OCI-LY7 (cell line): ENCODE measurements around the gene ZSCAN10. TPM values are rescaled to one million over a fixed set of nuclear protein-coding genes. Genes with fewer than 3 reads are reported as not detected.

Experiments used
- BruUV-seq: library from RNA; stranded (reverse); fragments of 400-500 nt; replicated peaks from 2 replicates; lab custom pipeline; 2021; lab: Mats Ljungman, UMichigan
- CTCF ChIA-PET: fragments of 300-600 bp; sonication (Branson Sonifier 250); formaldehyde crosslinking; loops from one replicate; lab custom pipeline; 2022; ENCODE audit warnings: antibody characterized with exemption; ENCODE audit not compliant: unreplicated experiment; lab: Charles Lee
- POLR2A ChIA-PET: fragments of 300-600 bp; sonication (Branson Sonifier 250); formaldehyde crosslinking; loops from one replicate; lab custom pipeline; 2022; ENCODE audit warnings: antibody characterized with exemption; lab: Charles Lee
- DNase-seq: peaks from one replicate; pipeline ENCODE4 v3.0.0-alpha.2; 2015; ENCODE audit warnings: low spot score
- H2AFZ ChIP-seq: fragments of 200-600 bp; sonication (generic), shearing (Covaris generic); 2 replicates; pipeline ENCODE4 v1.6.1; 2014; ENCODE audit warnings: mild to moderate bottlenecking, antibody characterized with exemption, low read length, moderate library complexity
- H3K27ac ChIP-seq: fragments of 200-600 bp; sonication (generic); 2 replicates; pipeline ENCODE4 v1.5.1; 2014; ENCODE audit warnings: mixed run types, low read depth, mild to moderate bottlenecking, moderate library complexity, low read length, inconsistent platforms; ENCODE audit not compliant: poor library complexity, severe bottlenecking
- H3K36me3 ChIP-seq: fragments of 200-600 bp; sonication (generic); 2 replicates; pipeline ENCODE4 v1.6.1; 2014; ENCODE audit warnings: mild to moderate bottlenecking, antibody characterized with exemption, low read length, moderate library complexity, mixed read lengths; ENCODE audit not compliant: insufficient read depth
- H3K4me1 ChIP-seq: fragments of 200-600 bp; sonication (generic); 2 replicates; pipeline ENCODE4 v1.5.1; 2014; ENCODE audit warnings: mild to moderate bottlenecking, low read length; ENCODE audit not compliant: insufficient read depth, poor library complexity, severe bottlenecking
- H3K4me2 ChIP-seq: fragments of 200-600 bp; sonication (generic); 2 replicates; pipeline ENCODE4 v1.6.1; 2014; ENCODE audit warnings: mild to moderate bottlenecking, low read length
- H3K4me3 ChIP-seq: fragments of 200-600 bp; sonication (generic); 2 replicates; pipeline ENCODE4 v1.5.1; 2014; ENCODE audit warnings: mild to moderate bottlenecking, low read depth, low read length; ENCODE audit not compliant: poor library complexity, severe bottlenecking
- H3K79me2 ChIP-seq: fragments of 200-600 bp; sonication (generic); 2 replicates; pipeline ENCODE4 v1.6.1; 2016; ENCODE audit warnings: low read depth, mild to moderate bottlenecking, low read length, moderate library complexity, mixed read lengths; ENCODE audit not compliant: insufficient read depth
- H3K9me2 ChIP-seq: fragments of 200-600 bp; sonication (generic); 2 replicates; pipeline ENCODE4 v1.6.1; 2016; ENCODE audit warnings: mild to moderate bottlenecking, low read length, mixed read lengths; ENCODE audit not compliant: insufficient read depth
- H3K9me3 ChIP-seq: fragments of 200-600 bp; sonication (generic); 2 replicates; pipeline ENCODE4 v1.6.1; 2014; ENCODE audit warnings: mild to moderate bottlenecking, mixed run types, low read length, mixed read lengths
- H4K20me1 ChIP-seq: fragments of 200-600 bp; sonication (generic); 2 replicates; pipeline ENCODE4 v1.6.1; 2014; ENCODE audit warnings: mild to moderate bottlenecking, antibody characterized with exemption, low read length, moderate library complexity, mixed read lengths; ENCODE audit not compliant: insufficient read depth
- EZH2phosphoT487 ChIP-seq: fragments of 200-600 bp; sonication (generic); IDR thresholded peaks from 2 replicates; pipeline ENCODE4 v1.6.1; 2018; ENCODE audit warnings: low read depth, borderline replicate concordance, mild to moderate bottlenecking, mixed run types, antibody characterized with exemption, low read length, moderate library complexity, mixed read lengths
- intact Hi-C: fragments of 100-400 bp; cut with micrococcal nuclease; formaldehyde crosslinking; loops from one replicate; pipeline ENCODE4 v1.10.0; 2022; ENCODE audit not compliant: unreplicated experiment
- total RNA-seq, 2 experiments: library from RNA; depleted of rRNA in 1 of 2; stranded (reverse); fragments of >200 nt in 1 of 2; shearing (Covaris generic) in 1 of 2; gene quantifications; 2 replicates each; pipeline ENCODE4 v1.2.3, GENCODE V29; 2014 to 2022
- TF ChIP-seq, protein P1 (sequence below): fragments of 200-600 bp; sonication (generic); conservative IDR thresholded peaks from 2 replicates; pipeline ENCODE4 v1.5.1; 2014; ENCODE audit warnings: mild to moderate bottlenecking, antibody characterized with exemption, low read length, moderate library complexity, mixed read lengths

ZSCAN10 gene
- total RNA-seq, 2 experiments from 2014 or later, result 0.09 to 0.49 TPM

DNA sequence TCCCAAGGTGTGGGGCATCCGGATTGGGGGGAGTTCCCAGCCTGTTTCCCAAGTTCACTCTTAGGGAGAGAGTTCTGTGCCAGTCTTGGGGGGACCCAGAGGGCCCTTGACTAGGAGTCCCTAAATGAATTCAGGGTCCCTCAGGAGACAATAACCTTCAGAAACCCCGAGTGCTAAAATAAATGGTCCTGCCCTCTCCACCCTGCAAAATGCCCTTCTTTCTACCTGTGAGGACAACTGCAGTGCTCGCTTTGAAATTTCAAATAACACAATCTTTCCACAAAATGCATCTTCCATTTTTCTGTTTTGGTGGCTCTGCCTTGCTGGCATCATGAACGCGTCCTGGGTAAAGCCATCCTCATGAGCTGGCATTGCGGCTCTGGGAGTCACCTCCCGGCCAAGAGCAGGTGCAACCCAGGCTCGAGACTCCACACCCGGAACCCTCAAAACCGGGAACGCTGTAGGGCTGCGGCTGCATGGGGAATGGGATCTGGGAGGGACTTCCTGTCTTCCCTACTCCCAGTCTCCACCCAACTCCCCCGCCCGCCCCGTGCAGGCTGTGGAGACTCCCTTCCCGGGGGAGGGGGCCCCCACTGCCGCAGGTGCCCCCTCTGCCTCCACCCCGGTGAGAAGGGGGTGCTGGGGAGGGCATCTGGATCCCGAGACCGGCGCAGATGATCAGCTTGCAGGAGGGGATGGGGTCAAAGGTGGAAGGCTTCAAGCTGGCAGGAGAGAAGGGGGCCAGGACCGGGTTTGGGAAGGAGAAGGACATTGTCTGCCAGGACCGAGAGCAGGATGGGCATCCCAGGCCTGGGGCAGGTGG lies 13.2 kb upstream of the ZSCAN10 start, which contains the start of gene ZNF205:
Gene ZNF205, plus strand, starts transcription at position 529 of the 823 bp plus-strand sequence. CDS start 845 bp downstream, outside the sequence.
- Histone ChIP-seq H3K36me3 (no peaks in the 10 kb centered on the region), H3K4me3 (peak within 1 kb of the TSS; percentile 59), H3K9me2 (no peaks in the 10 kb centered on the region), H3K4me1 (no peaks in the 10 kb centered on the region), H3K9me3 (no peaks in the 10 kb centered on the region), H3K27ac (no peak within 1 kb of the TSS), H2AFZ (peak within 1 kb of the TSS; percentile 1; the same call in 1 of the 2 replicates), H4K20me1 (no peaks in the 10 kb centered on the region), H3K79me2 (no peaks in the 10 kb centered on the region), H3K4me2 (peak within 1 kb of the TSS; percentile 48; the same call in 1 of the 2 replicates)
- ChIA-PET POLR2A (no interaction called here), CTCF (no interaction called here)
- DNase-seq, result no peak
- TF ChIP-seq EZH2phosphoT487, result no peak
- intact Hi-C loops, result no loop called here
- no TSS peak for BruUV-seq

DNA sequence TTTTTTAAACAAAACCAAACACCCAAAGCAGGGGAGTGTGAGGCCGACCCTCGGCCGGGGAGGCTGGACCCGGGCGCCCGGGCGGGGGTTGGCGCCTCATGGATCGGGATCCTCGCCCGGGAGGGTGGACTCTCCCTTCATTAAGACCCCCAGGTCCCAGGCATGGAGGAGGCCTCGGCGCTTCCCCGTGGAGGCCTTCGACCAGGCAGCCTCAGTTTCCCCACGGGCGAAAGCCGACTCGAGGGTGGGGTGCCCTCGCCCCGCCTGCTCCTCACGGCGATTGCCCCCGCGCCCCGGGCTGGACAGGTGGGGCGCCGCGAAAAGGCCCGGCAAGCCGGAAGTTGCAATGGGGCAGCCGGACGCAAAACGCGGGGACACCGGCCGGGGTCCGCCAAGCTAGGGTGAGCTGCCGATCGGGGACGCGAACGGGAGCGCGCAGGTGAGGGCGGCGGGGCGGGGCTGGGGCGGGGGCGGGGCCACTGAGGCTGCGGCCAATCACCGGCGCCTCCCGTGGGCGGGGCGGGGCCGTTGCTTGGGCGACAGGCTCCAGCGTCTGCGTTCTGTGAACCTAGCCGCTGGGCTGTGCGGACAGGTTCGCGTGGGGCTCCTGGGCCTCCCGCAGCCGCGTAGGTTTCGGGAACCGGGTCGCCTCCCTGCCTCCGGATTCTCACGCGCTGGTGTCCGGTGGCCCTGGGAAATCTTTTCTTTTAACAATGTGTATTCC lies 7.3 kb upstream of the ZSCAN10 start:
- ChIA-PET CTCF (no interaction called here), POLR2A (no interaction called here)
- peak; percentile 96 for DNase-seq
- H3K79me2 ChIP-seq, result no peaks in the 10 kb centered on the region
- no peaks in the 10 kb centered on the region for H3K9me2 ChIP-seq
- H4K20me1 ChIP-seq, result no peaks in the 10 kb centered on the region
- H3K27ac ChIP-seq, result peak overlapping the region; percentile 41
- peak overlapping the region; percentile 80 for H3K4me3 ChIP-seq
- intact Hi-C loops, result no loop called here
- H2AFZ ChIP-seq, result peak overlapping the region; percentile 69
- peak overlapping the region; percentile 85 for H3K4me2 ChIP-seq
- H3K4me1 ChIP-seq, result peaks cover 26% of the 10 kb centered on the region
- no peaks in the 10 kb centered on the region for H3K36me3 ChIP-seq
- H3K9me3 ChIP-seq, result no peaks in the 10 kb centered on the region
- no TSS peak for BruUV-seq
- TF ChIP-seq, protein P1, sequence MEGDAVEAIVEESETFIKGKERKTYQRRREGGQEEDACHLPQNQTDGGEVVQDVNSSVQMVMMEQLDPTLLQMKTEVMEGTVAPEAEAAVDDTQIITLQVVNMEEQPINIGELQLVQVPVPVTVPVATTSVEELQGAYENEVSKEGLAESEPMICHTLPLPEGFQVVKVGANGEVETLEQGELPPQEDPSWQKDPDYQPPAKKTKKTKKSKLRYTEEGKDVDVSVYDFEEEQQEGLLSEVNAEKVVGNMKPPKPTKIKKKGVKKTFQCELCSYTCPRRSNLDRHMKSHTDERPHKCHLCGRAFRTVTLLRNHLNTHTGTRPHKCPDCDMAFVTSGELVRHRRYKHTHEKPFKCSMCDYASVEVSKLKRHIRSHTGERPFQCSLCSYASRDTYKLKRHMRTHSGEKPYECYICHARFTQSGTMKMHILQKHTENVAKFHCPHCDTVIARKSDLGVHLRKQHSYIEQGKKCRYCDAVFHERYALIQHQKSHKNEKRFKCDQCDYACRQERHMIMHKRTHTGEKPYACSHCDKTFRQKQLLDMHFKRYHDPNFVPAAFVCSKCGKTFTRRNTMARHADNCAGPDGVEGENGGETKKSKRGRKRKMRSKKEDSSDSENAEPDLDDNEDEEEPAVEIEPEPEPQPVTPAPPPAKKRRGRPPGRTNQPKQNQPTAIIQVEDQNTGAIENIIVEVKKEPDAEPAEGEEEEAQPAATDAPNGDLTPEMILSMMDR, result no peak
- no peak for TF ChIP-seq EZH2phosphoT487

DNA sequence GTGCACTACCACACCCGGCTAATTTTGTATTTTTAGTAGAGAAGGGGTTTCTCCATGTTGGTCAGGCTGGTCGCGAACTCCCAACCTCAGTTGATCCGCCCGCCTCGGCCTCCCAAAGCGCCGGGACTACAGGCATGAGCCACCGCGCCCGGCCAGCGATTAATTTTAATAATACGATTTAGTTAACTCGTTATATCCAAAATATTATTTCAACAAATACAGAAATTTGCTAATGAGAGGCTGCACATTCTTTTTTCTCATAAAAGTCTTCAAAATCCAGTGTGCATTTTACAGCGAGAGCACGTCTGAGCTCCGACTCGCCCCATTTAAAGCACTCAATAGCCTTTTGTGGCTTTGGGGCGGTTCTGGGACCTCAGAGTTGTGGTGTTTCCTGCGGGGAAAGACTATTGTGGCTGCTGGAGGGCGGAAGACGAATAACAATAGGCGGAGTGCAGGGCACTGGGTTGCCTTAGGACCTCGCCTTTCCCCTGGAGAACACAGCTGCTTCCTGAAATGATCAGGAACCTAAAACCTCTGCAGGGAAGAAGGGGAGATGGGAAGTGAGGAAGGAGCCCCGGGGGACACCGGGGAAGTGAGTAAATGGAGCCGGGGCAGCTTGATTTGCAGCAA lies 2.9 kb upstream of the ZSCAN10 start:
- peak; percentile 53 for DNase-seq
- no TSS peak for BruUV-seq
- intact Hi-C loops, result no loop called here
- Histone ChIP-seq H3K4me2 (peak overlapping the region; percentile 19), H3K27ac (peak overlapping the region; percentile 32), H3K9me3 (no peaks in the 10 kb centered on the region), H3K4me1 (peaks cover 44% of the 10 kb centered on the region), H3K79me2 (no peaks in the 10 kb centered on the region), H2AFZ (peak overlapping the region; percentile 62), H3K36me3 (no peaks in the 10 kb centered on the region), H3K4me3 (peak overlapping the region; percentile 5), H4K20me1 (no peaks in the 10 kb centered on the region), H3K9me2 (no peaks in the 10 kb centered on the region)
- CTCF ChIA-PET, result no interaction called here
- TF ChIP-seq, protein P1, result no peak
- no peak for TF ChIP-seq EZH2phosphoT487
- POLR2A ChIA-PET, result interaction anchor here (0.7 kb wide), 2 partner anchors 27 to 1249 kb away, joined by 3 to 4 read pairs; partner anchors contain the start of gene PAM16
